Uterus (tissue), 2 donors: ENCODE data around the gene HSPA1L.

Source experiments
- POLR2A ChIP-seq, 2 donors: fragments of 450-650 bp; IDR thresholded peaks; one replicate each; pipeline ENCODE4 v1.6.1; 2016; ENCODE audit warnings: antibody characterized with exemption in 2 of 2, mild to moderate bottlenecking in 1 of 2, moderate library complexity in 1 of 2
- TF ChIP-seq, protein P1 (sequence below), 4 experiments: fragments of 200-600 bp in 2 of 4; fragments of 450-650 bp in 2 of 4; sonication (generic) in 2 of 4; IDR thresholded peaks; one replicate each; pipeline ENCODE4 v1.5.1; 2016 to 2019; ENCODE audit warnings: antibody characterized with exemption in 4 of 4, mild to moderate bottlenecking in 2 of 4, moderate library complexity in 1 of 4

DNA sequence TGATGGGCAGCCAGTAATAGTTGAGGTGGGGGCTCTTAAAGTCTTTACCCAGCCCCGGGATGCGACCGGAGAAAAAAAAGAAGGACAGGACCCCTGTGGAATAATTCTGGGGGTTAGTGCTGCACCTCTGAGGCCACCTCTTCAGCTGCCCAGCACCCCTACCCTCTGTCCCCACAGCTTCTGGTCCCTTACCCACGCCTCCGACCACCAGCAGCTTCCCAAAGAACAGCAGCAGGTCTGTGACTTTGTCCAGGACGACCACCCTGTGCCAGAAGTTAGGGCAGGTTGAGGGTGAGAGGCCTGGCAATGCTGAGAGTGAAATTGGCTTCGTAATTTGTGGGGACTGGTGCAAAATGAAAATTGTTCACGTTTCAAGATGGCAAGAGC, 49.7 kb upstream of the HSPA1L start:
- no peak for TF ChIP-seq POLR2A (IDR thresholded peaks at IDR 0.05)
- TF ChIP-seq, protein P1, sequence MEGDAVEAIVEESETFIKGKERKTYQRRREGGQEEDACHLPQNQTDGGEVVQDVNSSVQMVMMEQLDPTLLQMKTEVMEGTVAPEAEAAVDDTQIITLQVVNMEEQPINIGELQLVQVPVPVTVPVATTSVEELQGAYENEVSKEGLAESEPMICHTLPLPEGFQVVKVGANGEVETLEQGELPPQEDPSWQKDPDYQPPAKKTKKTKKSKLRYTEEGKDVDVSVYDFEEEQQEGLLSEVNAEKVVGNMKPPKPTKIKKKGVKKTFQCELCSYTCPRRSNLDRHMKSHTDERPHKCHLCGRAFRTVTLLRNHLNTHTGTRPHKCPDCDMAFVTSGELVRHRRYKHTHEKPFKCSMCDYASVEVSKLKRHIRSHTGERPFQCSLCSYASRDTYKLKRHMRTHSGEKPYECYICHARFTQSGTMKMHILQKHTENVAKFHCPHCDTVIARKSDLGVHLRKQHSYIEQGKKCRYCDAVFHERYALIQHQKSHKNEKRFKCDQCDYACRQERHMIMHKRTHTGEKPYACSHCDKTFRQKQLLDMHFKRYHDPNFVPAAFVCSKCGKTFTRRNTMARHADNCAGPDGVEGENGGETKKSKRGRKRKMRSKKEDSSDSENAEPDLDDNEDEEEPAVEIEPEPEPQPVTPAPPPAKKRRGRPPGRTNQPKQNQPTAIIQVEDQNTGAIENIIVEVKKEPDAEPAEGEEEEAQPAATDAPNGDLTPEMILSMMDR (IDR thresholded peaks at IDR 0.05): no peak
